ENCODE results near the gene MS4A10. TPM values are rescaled to one million over a fixed set of nuclear protein-coding genes. Genes with fewer than 3 reads are reported as not detected.

Gene MS4A10
- polyA plus RNA-seq, 3 donors, result not detected

- Histone ChIP-seq H3K9ac (ENCODE audit: insufficient read depth, low read length, poor library complexity, severe bottlenecking) (no peak overlapping the region), H3K27me3 (ENCODE audit: control insufficient read depth in 2 of 2, insufficient read depth in 2 of 2, low read length in 2 of 2) (peaks cover 2 to 6% of the 10 kb centered on the region in 2 donors), H4K20me1 (ENCODE audit: insufficient read depth, low read length) (no peaks in the 10 kb centered on the region), H3K79me2 (ENCODE audit: insufficient read depth, low read length) (no peaks in the 10 kb centered on the region), H3K9me3 (replicated peaks in 1 of 2; ENCODE audit: control insufficient read depth in 1 of 2, insufficient read depth in 1 of 2, low read length in 2 of 2) (no peaks in the 10 kb centered on the region), H2AFZ (ENCODE audit: insufficient read depth, low read depth, low read length, poor library complexity, severe bottlenecking) (no peak overlapping the region), H3K36me3 (replicated peaks in 1 of 2; ENCODE audit: control insufficient read depth in 1 of 2, insufficient read depth in 2 of 2, low read length in 2 of 2) (no peaks in the 10 kb centered on the region), H3K27ac (ENCODE audit: low read depth in 1 of 2, low read length in 2 of 2) (no peak overlapping the region), H3K4me3 (replicated peaks in 1 of 3; ENCODE audit: low read depth in 2 of 3, low read length in 3 of 3) (no peak overlapping the region), H3K4me1 (ENCODE audit: control insufficient read depth in 1 of 2, insufficient read depth in 2 of 2, low read length in 2 of 2) (peaks cover 12% of the 10 kb centered on the region in 2 donors), H3K4me2 (replicated peaks; ENCODE audit: extremely low read depth, low read length, poor library complexity, severe bottlenecking) (no peak overlapping the region)
- 86% methylated on average over 6 of the region's 11 CpGs for WGBS (ENCODE audit: insufficient coverage)
- H3K4me1 Mint-ChIP-seq, result peaks cover 21% of the 10 kb centered on the region
- intact Hi-C loops (cut with micrococcal nuclease), result no loop called here
- no peaks in the 10 kb centered on the region for H3K36me3 Mint-ChIP-seq
- DNase-seq, result no peak
- TF ChIP-seq CTCF (IDR thresholded peaks at IDR 0.05), result peak; percentile 34
- no peak overlapping the region for H3K27ac Mint-ChIP-seq
- peaks cover 8 to 32% (median 9%) of the 10 kb centered on the region in 3 donors for H3K27me3 Mint-ChIP-seq (ENCODE audit: low read depth in 3 of 3)
- no peak overlapping the region for H3K4me3 Mint-ChIP-seq
- peaks cover 0 to 10% (median 0%) of the 10 kb centered on the region in 7 donors for H3K9me3 Mint-ChIP-seq
These were observed 22.1 kb upstream of the MS4A10 start for GRCh38 chr11:60762851-60763691.

GRCh38 chr11:60763692-60764369 lies 21.3 kb upstream of the MS4A10 start:
- no peak overlapping the region for H3K9ac ChIP-seq (ENCODE audit: insufficient read depth, low read length, poor library complexity, severe bottlenecking)
- no peaks in the 10 kb centered on the region for H4K20me1 ChIP-seq (ENCODE audit: insufficient read depth, low read length)
- no peak overlapping the region for H3K27ac ChIP-seq (ENCODE audit: low read depth in 1 of 2, low read length in 2 of 2)
- Mint-ChIP-seq H3K9me3 (peaks cover 0 to 10% (median 0%) of the 10 kb centered on the region in 7 donors), H3K4me1 (peaks cover 18% of the 10 kb centered on the region), H3K4me3 (no peak overlapping the region), H3K27me3 (ENCODE audit: low read depth in 3 of 3) (peaks cover 6 to 35% (median 9%) of the 10 kb centered on the region in 3 donors), H3K36me3 (no peaks in the 10 kb centered on the region), H3K27ac (no peak overlapping the region)
- TF ChIP-seq CTCF (IDR thresholded peaks at IDR 0.05), result no peak
- H3K27me3 ChIP-seq (ENCODE audit: control insufficient read depth in 2 of 2, insufficient read depth in 2 of 2, low read length in 2 of 2), result peaks cover 2% of the 10 kb centered on the region in 2 donors
- no peak overlapping the region for H3K4me3 ChIP-seq (replicated peaks in 1 of 3; ENCODE audit: low read depth in 2 of 3, low read length in 3 of 3)
- intact Hi-C loops (cut with micrococcal nuclease), result no loop called here
- WGBS (ENCODE audit: insufficient coverage), result 96% methylated on average over 6 of the region's 11 CpGs
- peaks cover 12% of the 10 kb centered on the region in 2 donors for H3K4me1 ChIP-seq (ENCODE audit: control insufficient read depth in 1 of 2, insufficient read depth in 2 of 2, low read length in 2 of 2)
- no peaks in the 10 kb centered on the region for H3K9me3 ChIP-seq (replicated peaks in 1 of 2; ENCODE audit: control insufficient read depth in 1 of 2, insufficient read depth in 1 of 2, low read length in 2 of 2)
- no peaks in the 10 kb centered on the region for H3K79me2 ChIP-seq (ENCODE audit: insufficient read depth, low read length)
- DNase-seq, result no peak
- H2AFZ ChIP-seq (ENCODE audit: insufficient read depth, low read depth, low read length, poor library complexity, severe bottlenecking), result no peak overlapping the region
- no peak overlapping the region for H3K4me2 ChIP-seq (replicated peaks; ENCODE audit: extremely low read depth, low read length, poor library complexity, severe bottlenecking)
- H3K36me3 ChIP-seq (replicated peaks in 1 of 2; ENCODE audit: control insufficient read depth in 1 of 2, insufficient read depth in 2 of 2, low read length in 2 of 2), result no peaks in the 10 kb centered on the region

Measured in CD14-positive monocyte (primary cell).